ENCODE results near the gene MRPS6. TPM values are rescaled to one million over a fixed set of nuclear protein-coding genes. Genes with fewer than 3 reads are reported as not detected.

MRPS6 gene
- total RNA-seq, 2 donors from 2014 or later, result 221 to 282 TPM

GRCh38 chr21:34046917-34047316 lies 26.5 kb upstream of the MRPS6 start:
- 90 to 92% methylated on average over 2 to 6 of the region's 6 CpGs for WGBS, 2 experiments (ENCODE audit: insufficient coverage in 1 of 2, insufficient read length in 1 of 2)
- H3K27me3 ChIP-seq (ENCODE audit: control insufficient read depth, insufficient read depth, low read length, poor library complexity, severe bottlenecking), result no peaks in the 10 kb centered on the region

DNA sequence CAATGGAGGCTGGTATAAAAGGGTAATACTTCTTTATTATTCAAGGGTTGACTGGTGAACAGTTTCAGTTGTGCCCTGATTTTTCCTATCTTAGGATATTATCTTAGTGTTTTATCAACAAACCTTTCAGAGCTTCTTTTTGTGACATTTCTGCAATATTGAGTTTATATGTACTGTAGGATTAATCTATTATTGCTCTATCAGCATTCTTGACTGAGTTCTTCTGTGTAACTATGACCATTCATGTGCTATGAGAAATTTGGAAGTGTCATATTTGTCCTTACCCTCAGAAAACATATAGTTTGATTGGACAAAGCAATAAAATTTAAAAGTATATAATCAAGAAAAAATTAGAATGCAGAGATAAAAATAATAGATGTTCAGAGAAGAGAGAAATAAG lies 25.5 kb upstream of the MRPS6 start:
- H3K36me3 Mint-ChIP-seq (ENCODE audit: low read depth), result no peaks in the 10 kb centered on the region
- no peak overlapping the region for H3K4me3 Mint-ChIP-seq
- TF ChIP-seq, protein P1, sequence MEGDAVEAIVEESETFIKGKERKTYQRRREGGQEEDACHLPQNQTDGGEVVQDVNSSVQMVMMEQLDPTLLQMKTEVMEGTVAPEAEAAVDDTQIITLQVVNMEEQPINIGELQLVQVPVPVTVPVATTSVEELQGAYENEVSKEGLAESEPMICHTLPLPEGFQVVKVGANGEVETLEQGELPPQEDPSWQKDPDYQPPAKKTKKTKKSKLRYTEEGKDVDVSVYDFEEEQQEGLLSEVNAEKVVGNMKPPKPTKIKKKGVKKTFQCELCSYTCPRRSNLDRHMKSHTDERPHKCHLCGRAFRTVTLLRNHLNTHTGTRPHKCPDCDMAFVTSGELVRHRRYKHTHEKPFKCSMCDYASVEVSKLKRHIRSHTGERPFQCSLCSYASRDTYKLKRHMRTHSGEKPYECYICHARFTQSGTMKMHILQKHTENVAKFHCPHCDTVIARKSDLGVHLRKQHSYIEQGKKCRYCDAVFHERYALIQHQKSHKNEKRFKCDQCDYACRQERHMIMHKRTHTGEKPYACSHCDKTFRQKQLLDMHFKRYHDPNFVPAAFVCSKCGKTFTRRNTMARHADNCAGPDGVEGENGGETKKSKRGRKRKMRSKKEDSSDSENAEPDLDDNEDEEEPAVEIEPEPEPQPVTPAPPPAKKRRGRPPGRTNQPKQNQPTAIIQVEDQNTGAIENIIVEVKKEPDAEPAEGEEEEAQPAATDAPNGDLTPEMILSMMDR (conservative IDR thresholded peaks at IDR 0.05), result no peak
- no peak overlapping the region for H3K9ac ChIP-seq (ENCODE audit: extremely low read depth, low read length, poor library complexity, severe bottlenecking)
- no peaks in the 10 kb centered on the region for H3K36me3 ChIP-seq (ENCODE audit: control insufficient read depth, insufficient read depth, low read length)
- H3K9me3 ChIP-seq (ENCODE audit: control insufficient read depth, low read length), result no peaks in the 10 kb centered on the region
- no peak overlapping the region for H3K27ac ChIP-seq (ENCODE audit: low read depth, low read length)
- no peaks in the 10 kb centered on the region for H3K4me1 ChIP-seq (ENCODE audit: control insufficient read depth, insufficient read depth, low read length)
- H3K4me1 Mint-ChIP-seq, result no peaks in the 10 kb centered on the region
- no peak overlapping the region for H3K27ac Mint-ChIP-seq
- peaks cover 6% of the 10 kb centered on the region for H3K9me3 Mint-ChIP-seq
- no peaks in the 10 kb centered on the region for H3K27me3 ChIP-seq (ENCODE audit: control insufficient read depth, insufficient read depth, low read length, poor library complexity, severe bottlenecking)
- H3K4me3 ChIP-seq (ENCODE audit: low read length), result no peak overlapping the region
- H3K27me3 Mint-ChIP-seq (ENCODE audit: insufficient read depth), result no peaks in the 10 kb centered on the region
- no peak for DNase-seq

More at GRCh38 chr21:34046917-34047316, 26.5 kb upstream of the MRPS6 start:
- TF ChIP-seq, protein P1 (conservative IDR thresholded peaks at IDR 0.05), result no peak
- Histone ChIP-seq H3K9ac (ENCODE audit: extremely low read depth, low read length, poor library complexity, severe bottlenecking) (no peak overlapping the region), H3K27ac (ENCODE audit: low read depth, low read length) (no peak overlapping the region), H3K4me1 (ENCODE audit: control insufficient read depth, insufficient read depth, low read length) (no peaks in the 10 kb centered on the region), H3K4me3 (ENCODE audit: low read length) (no peak overlapping the region), H3K9me3 (ENCODE audit: control insufficient read depth, low read length) (no peaks in the 10 kb centered on the region), H3K36me3 (ENCODE audit: control insufficient read depth, insufficient read depth, low read length) (no peaks in the 10 kb centered on the region)
- H3K4me1 Mint-ChIP-seq, result no peaks in the 10 kb centered on the region
- H3K4me3 Mint-ChIP-seq, result no peak overlapping the region
- no peaks in the 10 kb centered on the region for H3K36me3 Mint-ChIP-seq (ENCODE audit: low read depth)
- no peak overlapping the region for H3K27ac Mint-ChIP-seq
- peaks cover 6% of the 10 kb centered on the region for H3K9me3 Mint-ChIP-seq
- H3K27me3 Mint-ChIP-seq (ENCODE audit: insufficient read depth), result peaks cover 3% of the 10 kb centered on the region
- DNase-seq, result no peak

- H3K36me3 ChIP-seq (ENCODE audit: control insufficient read depth, insufficient read depth, low read length), result no peaks in the 10 kb centered on the region
- H3K27me3 ChIP-seq (ENCODE audit: control insufficient read depth, insufficient read depth, low read length, poor library complexity, severe bottlenecking), result no peaks in the 10 kb centered on the region
- no peak overlapping the region for H3K9ac ChIP-seq (ENCODE audit: extremely low read depth, low read length, poor library complexity, severe bottlenecking)
- DNase-seq, result no peak
- H3K4me1 ChIP-seq (ENCODE audit: control insufficient read depth, insufficient read depth, low read length), result no peaks in the 10 kb centered on the region
- WGBS, 2 experiments (ENCODE audit: insufficient coverage in 1 of 2, insufficient read length in 1 of 2), result 93 to 97% methylated on average over 5 of the region's 5 CpGs
- Mint-ChIP-seq H3K27ac (no peak overlapping the region), H3K36me3 (ENCODE audit: low read depth) (no peaks in the 10 kb centered on the region), H3K9me3 (peaks cover 6% of the 10 kb centered on the region), H3K4me3 (no peak overlapping the region), H3K27me3 (ENCODE audit: insufficient read depth) (no peaks in the 10 kb centered on the region), H3K4me1 (peaks cover 12% of the 10 kb centered on the region)
- H3K4me3 ChIP-seq (ENCODE audit: low read length), result no peak overlapping the region
- H3K27ac ChIP-seq (ENCODE audit: low read depth, low read length), result no peak overlapping the region
- TF ChIP-seq, protein P1 (conservative IDR thresholded peaks at IDR 0.05), result no peak
- H3K9me3 ChIP-seq (ENCODE audit: control insufficient read depth, low read length), result no peaks in the 10 kb centered on the region
These were observed 21.2 kb upstream of the MRPS6 start for GRCh38 chr21:34052171-34052570.
